B cell (primary cell): ENCODE results near the gene SHB.

Experiments used
- EZH2 ChIP-seq: IDR thresholded peaks from 2 replicates; pipeline ENCODE4 v1.6.1; 2012; ENCODE audit warnings: borderline replicate concordance, low read depth, mild to moderate bottlenecking, moderate library complexity, low read length; ENCODE audit not compliant: insufficient read depth, poor library complexity, severe bottlenecking
- TF ChIP-seq, protein P1 (sequence below): fragments of 200-600 bp; IDR thresholded peaks from one replicate; pipeline ENCODE4 v1.8.0; 2022; ENCODE audit warnings: antibody characterized with exemption, mild to moderate bottlenecking

DNA sequence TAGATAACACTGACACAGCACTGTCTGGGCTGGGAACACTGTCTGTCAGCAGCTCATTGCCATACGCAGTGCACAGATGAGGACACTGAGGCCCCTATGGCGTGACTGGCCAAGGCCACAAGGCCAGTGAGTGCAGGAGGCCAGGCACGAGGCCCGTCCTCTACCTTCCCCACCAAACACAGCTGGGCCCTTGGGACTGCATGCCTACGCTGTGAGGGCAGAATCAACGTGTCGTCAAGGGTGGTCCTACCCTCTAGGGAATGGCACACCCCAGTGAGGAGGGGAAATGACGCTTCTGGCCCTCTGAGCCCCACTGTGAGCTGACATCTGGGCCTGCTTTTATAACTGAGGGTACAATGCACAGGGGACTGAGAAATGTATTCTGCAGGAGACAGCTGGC lies 123.0 kb downstream of the SHB start:
- TF ChIP-seq EZH2 = no peak
- TF ChIP-seq, protein P1, sequence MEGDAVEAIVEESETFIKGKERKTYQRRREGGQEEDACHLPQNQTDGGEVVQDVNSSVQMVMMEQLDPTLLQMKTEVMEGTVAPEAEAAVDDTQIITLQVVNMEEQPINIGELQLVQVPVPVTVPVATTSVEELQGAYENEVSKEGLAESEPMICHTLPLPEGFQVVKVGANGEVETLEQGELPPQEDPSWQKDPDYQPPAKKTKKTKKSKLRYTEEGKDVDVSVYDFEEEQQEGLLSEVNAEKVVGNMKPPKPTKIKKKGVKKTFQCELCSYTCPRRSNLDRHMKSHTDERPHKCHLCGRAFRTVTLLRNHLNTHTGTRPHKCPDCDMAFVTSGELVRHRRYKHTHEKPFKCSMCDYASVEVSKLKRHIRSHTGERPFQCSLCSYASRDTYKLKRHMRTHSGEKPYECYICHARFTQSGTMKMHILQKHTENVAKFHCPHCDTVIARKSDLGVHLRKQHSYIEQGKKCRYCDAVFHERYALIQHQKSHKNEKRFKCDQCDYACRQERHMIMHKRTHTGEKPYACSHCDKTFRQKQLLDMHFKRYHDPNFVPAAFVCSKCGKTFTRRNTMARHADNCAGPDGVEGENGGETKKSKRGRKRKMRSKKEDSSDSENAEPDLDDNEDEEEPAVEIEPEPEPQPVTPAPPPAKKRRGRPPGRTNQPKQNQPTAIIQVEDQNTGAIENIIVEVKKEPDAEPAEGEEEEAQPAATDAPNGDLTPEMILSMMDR = no peak
